Glutamatergic neuron (in vitro differentiated cells): ENCODE data around the gene LAMA3. TPM values are rescaled to one million over a fixed set of nuclear protein-coding genes. Genes with fewer than 3 reads are reported as not detected.

Experiments used
- DNase-seq: peaks from one replicate; pipeline ENCODE4 v3.0.0; 2022
- H3K27ac Mint-ChIP-seq: one replicate; pipeline ENCODE4 v1.8.0; 2020; ENCODE audit warnings: mild to moderate bottlenecking, mixed read lengths, inconsistent platforms; ENCODE audit not compliant: unreplicated experiment
- H3K27me3 Mint-ChIP-seq: one replicate; pipeline ENCODE4 v1.8.0; 2020; ENCODE audit warnings: mild to moderate bottlenecking, moderate library complexity, mixed read lengths, inconsistent platforms; ENCODE audit not compliant: unreplicated experiment
- H3K36me3 Mint-ChIP-seq: one replicate; pipeline ENCODE4 v1.8.0; 2020; ENCODE audit warnings: mild to moderate bottlenecking, mixed read lengths, inconsistent platforms; ENCODE audit not compliant: unreplicated experiment
- H3K4me1 Mint-ChIP-seq: one replicate; pipeline ENCODE4 v1.8.0; 2020; ENCODE audit warnings: mild to moderate bottlenecking, low read depth, mixed read lengths, inconsistent platforms; ENCODE audit not compliant: unreplicated experiment
- H3K4me3 Mint-ChIP-seq: one replicate; pipeline ENCODE4 v1.8.0; 2020; ENCODE audit warnings: mild to moderate bottlenecking, mixed read lengths, inconsistent platforms; ENCODE audit not compliant: unreplicated experiment
- H3K9me3 Mint-ChIP-seq: one replicate; pipeline ENCODE4 v1.8.0; 2020; ENCODE audit warnings: mild to moderate bottlenecking, moderate library complexity, mixed read lengths, inconsistent platforms; ENCODE audit not compliant: unreplicated experiment
- total RNA-seq: library from RNA; stranded (reverse); fragmentation: NEBNext Ultra II Directional; extraction: Animal tissue kit (Norgen Biotek cat#: 25700); gene quantifications from one replicate; pipeline ENCODE4 v1.2.1, GENCODE V29; 2021; ENCODE audit not compliant: unreplicated experiment
- TF ChIP-seq, protein P1 (sequence below): fragments of 200-600 bp; sonication (generic); IDR thresholded peaks from one replicate; pipeline ENCODE4 v1.5.0; 2021; ENCODE audit not compliant: partially characterized antibody, unreplicated experiment

LAMA3 gene
- total RNA-seq, 1 donor from 2014 or later, result 2.1 TPM

DNA sequence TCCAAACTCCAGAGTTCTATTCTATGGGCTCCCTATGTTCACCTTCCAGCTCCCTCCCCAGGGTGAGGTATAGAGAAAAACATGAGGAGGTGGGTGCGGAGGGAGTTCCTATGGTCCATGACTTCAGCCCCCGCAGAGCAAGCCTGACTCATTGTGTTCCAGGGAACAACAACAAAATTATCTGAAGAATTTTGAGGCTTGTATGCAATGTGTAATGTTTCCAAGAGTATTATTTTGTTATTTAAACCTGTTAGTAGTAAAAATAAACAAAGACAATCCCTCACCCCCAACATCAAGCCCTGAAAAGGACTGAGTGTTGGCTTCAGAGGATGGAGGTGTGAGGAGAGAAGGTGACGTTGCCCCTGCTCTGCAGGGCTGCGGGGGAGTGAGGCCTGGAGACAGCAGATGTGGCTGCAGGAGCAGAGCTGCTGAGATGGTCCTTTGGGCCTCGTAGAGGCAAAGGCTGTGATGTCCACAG lies 29.0 kb downstream of the LAMA3 start:
- Mint-ChIP-seq H3K36me3 (no peaks in the 10 kb centered on the region), H3K27me3 (no peaks in the 10 kb centered on the region), H3K4me1 (peaks cover 14% of the 10 kb centered on the region), H3K4me3 (no peak overlapping the region), H3K27ac (no peak overlapping the region), H3K9me3 (no peaks in the 10 kb centered on the region)
- TF ChIP-seq, protein P1, sequence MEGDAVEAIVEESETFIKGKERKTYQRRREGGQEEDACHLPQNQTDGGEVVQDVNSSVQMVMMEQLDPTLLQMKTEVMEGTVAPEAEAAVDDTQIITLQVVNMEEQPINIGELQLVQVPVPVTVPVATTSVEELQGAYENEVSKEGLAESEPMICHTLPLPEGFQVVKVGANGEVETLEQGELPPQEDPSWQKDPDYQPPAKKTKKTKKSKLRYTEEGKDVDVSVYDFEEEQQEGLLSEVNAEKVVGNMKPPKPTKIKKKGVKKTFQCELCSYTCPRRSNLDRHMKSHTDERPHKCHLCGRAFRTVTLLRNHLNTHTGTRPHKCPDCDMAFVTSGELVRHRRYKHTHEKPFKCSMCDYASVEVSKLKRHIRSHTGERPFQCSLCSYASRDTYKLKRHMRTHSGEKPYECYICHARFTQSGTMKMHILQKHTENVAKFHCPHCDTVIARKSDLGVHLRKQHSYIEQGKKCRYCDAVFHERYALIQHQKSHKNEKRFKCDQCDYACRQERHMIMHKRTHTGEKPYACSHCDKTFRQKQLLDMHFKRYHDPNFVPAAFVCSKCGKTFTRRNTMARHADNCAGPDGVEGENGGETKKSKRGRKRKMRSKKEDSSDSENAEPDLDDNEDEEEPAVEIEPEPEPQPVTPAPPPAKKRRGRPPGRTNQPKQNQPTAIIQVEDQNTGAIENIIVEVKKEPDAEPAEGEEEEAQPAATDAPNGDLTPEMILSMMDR, result no peak
- DNase-seq, result no peak

DNA sequence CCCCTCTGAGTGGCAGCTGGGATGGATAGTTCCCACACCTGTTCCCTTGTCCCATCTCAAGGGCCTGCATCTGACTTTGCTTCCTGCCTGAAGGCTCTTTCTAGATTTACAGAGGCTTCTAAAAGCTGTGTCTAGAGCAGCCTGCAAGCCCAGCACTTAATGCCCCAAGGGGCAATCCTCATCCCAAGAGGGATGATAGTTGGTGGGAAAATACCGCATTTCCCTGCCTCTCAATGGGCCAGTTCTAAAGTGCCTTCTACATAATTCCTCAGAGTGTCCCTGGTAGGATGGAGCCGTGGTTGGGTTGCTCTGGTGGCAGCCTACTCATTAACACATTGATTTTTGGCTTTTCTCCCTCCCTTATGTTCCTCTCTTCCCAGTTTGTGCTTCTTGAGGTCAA lies 29.5 kb downstream of the LAMA3 start:
- TF ChIP-seq, protein P1, result no peak
- Mint-ChIP-seq H3K27ac (no peak overlapping the region), H3K9me3 (no peaks in the 10 kb centered on the region), H3K27me3 (no peaks in the 10 kb centered on the region), H3K4me1 (peaks cover 14% of the 10 kb centered on the region), H3K36me3 (no peaks in the 10 kb centered on the region), H3K4me3 (no peak overlapping the region)
- DNase-seq, result no peak

DNA sequence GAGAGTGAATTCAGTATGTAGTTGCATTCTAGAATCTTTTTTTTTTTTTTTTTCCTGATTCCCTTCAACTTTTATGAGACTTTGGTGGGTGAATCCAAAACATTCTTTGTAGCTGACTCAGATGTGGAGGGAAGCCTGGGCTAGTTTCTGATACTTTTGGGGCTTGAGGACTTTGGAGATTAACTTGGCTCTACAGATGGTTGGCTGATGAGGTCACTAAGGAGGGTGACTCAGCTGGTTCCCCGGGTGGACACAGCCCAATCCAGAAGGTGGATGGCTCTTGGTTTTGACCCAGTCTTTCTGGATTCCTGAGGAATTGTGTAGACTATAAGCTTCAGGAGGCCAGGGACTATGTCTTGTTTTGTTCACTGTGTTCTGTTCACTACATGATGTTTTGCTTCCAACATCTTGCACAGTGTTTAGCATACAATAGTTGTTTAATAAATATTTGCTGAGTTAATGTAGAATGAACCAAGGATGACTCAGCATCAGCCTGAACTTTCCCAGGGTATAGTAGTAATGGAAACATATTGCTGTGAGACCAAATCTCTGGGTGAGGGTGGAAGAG lies 30.5 kb downstream of the LAMA3 start:
- no peaks in the 10 kb centered on the region for H3K27me3 Mint-ChIP-seq
- DNase-seq, result no peak
- no peaks in the 10 kb centered on the region for H3K36me3 Mint-ChIP-seq
- H3K4me1 Mint-ChIP-seq, result peaks cover 15% of the 10 kb centered on the region
- H3K4me3 Mint-ChIP-seq, result no peak overlapping the region
- no peaks in the 10 kb centered on the region for H3K9me3 Mint-ChIP-seq
- no peak overlapping the region for H3K27ac Mint-ChIP-seq
- TF ChIP-seq, protein P1, result no peak

DNA sequence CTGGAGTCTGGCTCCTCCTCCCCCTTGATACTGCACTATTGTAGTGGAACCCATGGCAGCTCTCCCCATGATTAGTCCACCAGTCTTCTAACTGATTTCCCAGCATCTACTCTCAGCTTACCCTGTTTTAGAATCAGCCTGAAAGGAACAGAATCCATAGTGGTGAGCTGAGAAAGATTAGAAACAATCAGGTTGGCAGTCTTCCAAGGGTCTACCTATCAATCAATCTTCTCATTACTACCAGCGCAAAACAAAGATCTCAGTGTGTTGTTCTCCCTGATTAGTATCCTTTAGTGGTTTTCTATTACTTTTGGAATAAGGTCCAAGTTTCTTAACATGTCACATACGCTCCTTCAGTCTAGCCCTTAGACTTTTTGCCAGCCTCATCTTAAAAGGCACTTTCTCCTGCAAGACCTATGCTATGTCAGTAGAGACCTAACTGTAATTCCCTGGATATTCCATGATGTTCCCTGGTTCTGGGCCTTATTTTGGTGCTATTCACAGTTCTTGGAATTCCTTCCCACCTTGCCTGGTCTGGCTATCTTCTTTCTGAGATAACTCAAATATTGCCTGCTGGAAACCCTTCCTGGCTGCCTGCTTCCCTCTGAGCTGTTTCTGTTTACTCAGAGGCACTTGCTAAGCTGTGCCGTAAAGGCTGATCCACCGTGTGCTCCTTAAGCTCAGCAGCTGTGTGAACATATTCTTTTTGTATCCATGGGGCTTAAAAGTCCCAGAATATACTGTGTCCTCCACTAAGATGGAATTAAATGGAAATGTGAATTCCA lies 32.6 kb downstream of the LAMA3 start:
- TF ChIP-seq, protein P1, result no peak
- H3K4me1 Mint-ChIP-seq, result peaks cover 10% of the 10 kb centered on the region
- H3K9me3 Mint-ChIP-seq, result no peaks in the 10 kb centered on the region
- no peak overlapping the region for H3K4me3 Mint-ChIP-seq
- H3K36me3 Mint-ChIP-seq, result no peaks in the 10 kb centered on the region
- H3K27me3 Mint-ChIP-seq, result no peaks in the 10 kb centered on the region
- DNase-seq, result no peak
- no peak overlapping the region for H3K27ac Mint-ChIP-seq

DNA sequence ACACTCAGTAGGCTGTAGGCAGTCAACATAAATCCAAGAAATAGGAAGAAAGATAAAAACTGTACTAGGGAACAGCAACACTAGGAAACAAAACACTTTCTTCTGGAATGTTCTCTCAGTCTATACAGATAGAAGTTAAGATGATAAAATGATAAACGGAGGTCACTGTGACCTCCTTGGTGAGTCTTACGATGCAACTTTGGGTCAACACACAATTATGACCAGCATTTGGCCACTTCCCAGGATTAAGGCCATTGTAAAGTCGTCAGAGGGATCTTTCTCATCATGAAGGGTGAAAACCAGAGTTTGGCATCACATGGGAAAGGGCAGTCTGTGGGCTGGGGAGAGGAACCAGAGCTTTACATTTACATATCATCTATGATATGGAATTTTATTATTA lies 33.4 kb downstream of the LAMA3 start:
- H3K27ac Mint-ChIP-seq, result no peak overlapping the region
- TF ChIP-seq, protein P1, result no peak
- no peak for DNase-seq
- H3K9me3 Mint-ChIP-seq, result no peaks in the 10 kb centered on the region
- H3K36me3 Mint-ChIP-seq, result no peaks in the 10 kb centered on the region
- H3K4me3 Mint-ChIP-seq, result no peak overlapping the region
- peaks cover 8% of the 10 kb centered on the region for H3K4me1 Mint-ChIP-seq
- H3K27me3 Mint-ChIP-seq, result no peaks in the 10 kb centered on the region
